Measurements from ENCODE around the gene MAPKAP1.
"Not testable (repeated sequence)": the region's sequence is repeated elsewhere in the genome, so short reads cannot be mapped to it uniquely, and the experiment has no call there.

Gene MAPKAP1

DNA sequence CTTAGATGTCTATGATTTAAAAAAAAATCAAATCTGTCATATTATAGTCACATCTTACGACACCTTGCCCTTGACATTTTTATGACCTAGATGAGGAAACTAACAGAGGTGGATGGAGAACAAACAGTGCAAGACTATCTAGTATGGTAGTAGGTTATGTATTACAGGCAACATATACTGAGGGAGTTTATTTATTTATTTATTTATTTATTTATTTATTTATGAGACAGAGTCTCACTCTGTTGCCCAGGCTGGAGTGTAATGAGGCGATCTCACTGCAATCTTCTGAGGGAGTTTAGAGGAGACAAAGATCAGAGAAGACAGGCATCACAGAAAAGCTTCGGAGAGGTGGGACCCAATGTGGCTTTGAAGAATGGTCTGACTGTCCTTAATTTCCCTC is 35.6 kb upstream of the MAPKAP1 start:
- no peak overlapping the region for H3K4me3 ChIP-seq
- H3K27ac ChIP-seq, result no peak overlapping the region

DNA sequence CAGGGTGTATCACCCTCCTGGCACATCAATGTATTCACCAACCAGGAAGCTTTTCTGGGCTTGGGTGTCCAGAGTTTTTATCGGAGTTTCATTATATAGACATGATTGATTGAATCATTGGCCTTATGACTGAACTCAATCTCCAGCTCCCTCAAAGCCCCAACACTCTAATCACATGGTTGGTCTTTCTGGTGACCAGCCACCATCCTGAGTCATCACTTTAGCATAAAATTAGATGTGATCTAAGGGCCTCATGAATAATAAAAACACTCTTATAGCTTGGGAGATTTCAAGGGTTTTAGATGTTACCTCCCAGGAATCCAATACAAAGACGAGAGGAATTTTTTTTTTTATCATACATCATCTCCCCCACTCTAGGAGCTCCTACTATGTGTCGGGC is 32.4 kb upstream of the MAPKAP1 start:
- no peak overlapping the region for H3K4me3 ChIP-seq
- no peak overlapping the region for H3K27ac ChIP-seq

DNA sequence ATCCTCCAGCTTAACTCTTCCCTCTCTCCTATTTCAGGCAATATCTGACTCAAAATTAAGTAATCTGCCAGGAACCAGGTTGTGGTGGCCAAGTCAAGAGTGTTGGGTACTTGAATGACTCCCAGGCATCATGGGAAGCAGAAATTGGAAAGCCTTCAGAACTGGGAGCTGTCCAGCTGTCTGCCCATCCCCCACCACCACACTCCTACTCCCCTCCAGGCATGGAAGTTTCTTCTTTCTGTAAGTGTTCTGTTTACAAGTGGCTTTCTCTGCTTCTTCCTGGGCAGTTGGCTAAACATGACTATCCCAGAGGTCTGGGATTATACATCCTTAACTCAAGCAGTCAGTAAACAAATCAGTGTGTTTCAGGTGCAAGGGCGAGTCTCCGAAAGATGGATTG is 25.6 kb upstream of the MAPKAP1 start:
- no peak overlapping the region for H3K4me3 ChIP-seq
- H3K27ac ChIP-seq, result no peak overlapping the region

DNA sequence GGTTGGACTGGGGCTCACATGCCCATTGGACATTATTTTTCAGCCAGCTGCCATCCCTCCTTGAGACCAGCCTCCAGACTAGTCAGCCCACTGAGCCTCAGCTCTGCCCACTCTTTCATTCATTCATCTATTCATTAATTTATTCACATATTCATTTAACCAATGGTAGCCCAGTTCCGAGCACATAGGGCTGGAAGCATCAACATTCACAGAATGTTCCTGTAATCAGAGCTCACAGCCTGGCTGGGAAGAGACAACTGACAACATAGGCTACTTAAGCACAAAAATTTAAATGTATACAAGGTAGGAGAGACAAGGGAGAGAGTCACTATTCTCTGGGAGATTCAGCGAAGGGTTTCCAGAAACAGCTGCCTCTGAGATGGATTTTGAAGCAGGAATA is 23.2 kb upstream of the MAPKAP1 start:
- Histone ChIP-seq H3K27ac (no peak overlapping the region), H3K4me3 (no peak overlapping the region)

DNA sequence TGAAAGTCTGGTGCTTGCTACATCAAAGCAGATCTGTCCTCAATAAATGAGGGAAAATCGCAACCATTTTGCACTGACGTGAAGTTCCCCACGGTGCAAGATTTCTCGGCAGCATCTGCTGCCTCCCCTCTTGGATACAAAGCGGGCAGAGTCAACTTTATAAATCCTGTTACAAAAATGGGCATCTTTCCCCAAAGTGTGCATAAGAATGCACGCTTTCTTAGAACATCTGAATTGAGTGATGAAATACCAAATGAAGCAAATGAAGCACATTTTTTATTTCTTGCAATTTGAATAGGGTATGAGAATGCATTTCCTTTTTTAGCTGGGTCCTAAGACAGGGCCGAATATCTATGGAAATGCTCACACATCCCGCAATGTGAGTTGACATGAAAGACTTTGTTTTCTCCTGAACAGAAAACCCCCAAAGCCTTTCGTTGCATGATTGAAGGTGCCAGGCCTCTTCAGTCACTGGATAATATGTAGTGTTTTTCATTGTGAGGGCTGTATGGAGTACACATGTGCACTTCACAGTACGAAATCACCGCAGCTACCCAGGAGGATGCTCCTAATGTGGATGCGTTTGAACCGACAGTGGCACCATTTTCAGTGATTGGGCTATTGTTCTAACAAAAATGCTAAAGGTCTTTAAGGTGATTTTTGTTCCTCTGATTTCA is 19.6 kb upstream of the MAPKAP1 start:
- Histone ChIP-seq H3K4me3 (no peak overlapping the region), H3K27ac (no peak overlapping the region)

DNA sequence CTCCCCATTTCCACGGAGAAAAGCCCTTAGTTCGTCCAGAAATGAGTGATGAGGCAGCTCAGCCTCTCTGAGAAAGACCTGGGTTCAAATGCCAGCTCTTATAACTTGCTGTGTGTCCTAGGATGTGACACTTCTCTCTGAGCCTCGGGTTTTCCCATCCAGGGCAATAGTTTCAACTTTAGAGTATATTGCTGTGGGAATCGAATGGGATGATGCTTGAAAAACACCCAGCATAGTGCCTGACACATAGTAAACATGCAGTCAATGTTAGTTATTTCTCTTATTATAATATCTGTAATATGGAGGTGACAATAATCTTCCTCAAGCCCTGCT is 430 bp upstream of the MAPKAP1 start:
- Histone ChIP-seq H3K4me3 (peak overlapping the region; percentile 62 to 99 (median 90)), H3K27ac (peak overlapping the region in 19 of 21 experiments; percentile 69 to 97 (median 92))

DNA sequence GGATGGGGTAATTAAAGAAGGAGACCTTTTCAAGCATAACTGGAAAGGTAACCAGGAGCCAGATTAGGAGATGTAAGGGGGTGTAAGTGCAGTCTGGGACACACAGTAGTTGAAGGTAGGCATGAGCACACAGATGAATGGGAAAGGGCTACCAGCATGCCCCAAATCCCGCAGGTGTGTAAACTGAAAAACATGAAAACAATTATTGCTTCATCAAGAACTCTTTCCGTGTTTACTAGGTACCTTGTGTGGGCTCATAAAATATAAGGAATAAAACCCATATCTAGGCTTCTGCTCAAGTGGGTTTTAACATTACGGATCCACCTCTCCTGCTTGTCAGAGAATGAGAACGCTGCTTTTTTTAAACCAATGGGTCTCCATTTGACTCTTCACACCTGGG is 1.1 kb downstream of the MAPKAP1 start:
- Histone ChIP-seq H3K4me3 (peak overlapping the region; percentile 62 to 99 (median 90)), H3K27ac (peak overlapping the region in 1 of 21 experiments; percentile 92)

DNA sequence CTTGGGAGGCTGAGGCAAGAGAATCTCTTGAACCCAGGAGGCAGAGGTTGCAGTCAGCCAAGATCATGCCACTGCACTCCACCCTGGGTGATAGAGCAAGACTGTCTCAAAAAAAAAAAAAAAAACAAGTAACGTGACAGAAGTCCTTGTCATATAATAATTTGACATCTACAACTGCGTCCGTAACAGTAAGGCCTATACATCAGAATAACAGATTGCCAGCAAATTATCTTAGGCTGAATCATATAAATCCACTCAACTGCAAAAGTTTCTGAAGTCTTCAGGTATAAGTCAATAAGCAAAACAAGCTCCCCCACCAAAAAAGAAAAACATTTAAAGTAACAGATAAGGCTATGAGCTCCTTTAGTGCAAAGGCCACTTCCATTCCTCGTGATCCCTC is 3.3 kb downstream of the MAPKAP1 start:
- Histone ChIP-seq H3K27ac (no peak overlapping the region), H3K4me3 (no peak overlapping the region)

DNA sequence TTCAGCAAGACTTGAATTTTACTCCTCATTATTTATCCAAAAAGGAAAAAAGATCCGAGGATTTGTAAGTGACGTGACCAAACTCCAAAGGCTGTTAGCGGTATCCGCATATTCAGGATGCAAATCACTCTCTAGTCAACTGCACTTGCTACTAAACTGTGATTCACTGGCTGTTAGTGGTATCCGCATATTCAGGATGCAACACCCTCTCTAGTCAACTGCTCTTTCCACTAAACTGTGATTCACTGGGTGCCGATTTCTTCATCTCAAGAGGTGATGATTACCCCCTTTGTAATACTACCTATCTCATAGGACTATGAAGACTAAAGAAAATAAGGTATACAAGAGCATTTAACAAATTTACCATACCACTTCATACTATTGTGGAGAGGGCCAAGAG is 5.7 kb downstream of the MAPKAP1 start:
- Histone ChIP-seq H3K4me3 (no peak overlapping the region), H3K27ac (peak overlapping the region in 4 of 21 experiments; percentile 0 to 79 (median 34))

DNA sequence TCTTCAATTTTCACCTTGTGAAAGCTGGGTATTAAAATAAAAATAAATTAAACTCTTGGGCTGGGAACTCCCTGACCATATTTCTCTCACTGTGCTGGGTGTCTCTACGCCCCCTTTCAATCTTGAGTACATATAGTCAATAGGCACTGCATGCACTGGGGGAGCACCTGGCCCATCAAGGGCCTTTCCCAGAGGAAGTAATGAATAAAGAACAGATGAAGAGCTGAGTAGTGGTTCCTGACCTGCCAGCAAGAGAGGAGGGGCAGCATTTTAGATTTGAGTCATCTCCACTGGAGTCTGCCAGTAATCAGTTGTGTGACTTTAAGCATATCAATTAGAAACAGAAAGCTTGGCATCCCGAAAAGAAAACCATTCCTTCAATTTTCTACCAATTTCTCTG is 6.2 kb downstream of the MAPKAP1 start:
- Histone ChIP-seq H3K27ac (peak overlapping the region in 4 of 21 experiments; percentile 0 to 79 (median 34)), H3K4me3 (no peak overlapping the region)

DNA sequence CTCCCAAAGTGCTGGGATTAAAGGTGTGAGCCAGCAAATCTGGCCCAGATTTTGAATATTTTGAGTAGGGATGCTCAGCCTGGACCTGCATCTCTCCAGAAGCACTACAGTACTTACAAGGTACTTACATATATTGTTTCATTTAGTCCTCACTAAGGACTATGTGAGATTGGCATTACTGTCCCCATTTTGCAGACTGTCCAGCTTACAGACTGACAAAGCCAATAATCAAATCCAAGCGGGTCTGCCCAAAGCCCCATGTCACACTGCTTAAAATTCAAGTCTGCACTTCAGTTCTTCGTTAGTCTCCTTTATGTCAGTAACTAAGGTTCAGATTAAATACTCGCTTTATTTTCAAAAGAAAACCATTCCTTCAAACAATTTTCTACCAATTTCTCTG is 7.1 kb downstream of the MAPKAP1 start:
- Histone ChIP-seq H3K4me3 (no peak overlapping the region), H3K27ac (no peak overlapping the region)

DNA sequence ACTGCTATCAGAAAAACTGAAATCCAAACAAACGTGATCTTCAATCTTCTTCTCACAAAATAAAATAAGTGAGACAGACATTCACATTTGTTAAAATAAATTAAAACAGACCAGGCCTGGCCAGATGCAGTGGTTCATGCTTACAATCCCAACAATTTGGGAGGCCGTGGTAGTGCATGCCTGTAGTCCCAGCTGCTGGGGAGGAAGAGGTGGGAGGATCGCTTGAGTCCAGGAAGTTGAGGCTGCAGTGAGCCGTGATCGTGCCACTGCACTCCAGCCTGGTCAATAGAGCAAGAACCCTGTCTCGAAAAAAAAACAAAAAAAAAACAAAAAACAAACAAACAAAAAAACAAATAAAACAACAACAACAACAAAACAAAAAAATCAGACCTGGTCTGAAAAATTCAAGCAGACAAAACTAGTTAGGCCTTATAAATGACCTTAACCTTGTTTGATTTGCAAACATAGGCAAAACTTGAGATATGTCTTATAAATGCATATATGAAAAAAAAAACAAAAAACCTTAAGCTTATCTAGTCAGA is 10.8 kb downstream of the MAPKAP1 start:
- Histone ChIP-seq H3K27ac (no peak overlapping the region), H3K4me3 (no peak overlapping the region)

DNA sequence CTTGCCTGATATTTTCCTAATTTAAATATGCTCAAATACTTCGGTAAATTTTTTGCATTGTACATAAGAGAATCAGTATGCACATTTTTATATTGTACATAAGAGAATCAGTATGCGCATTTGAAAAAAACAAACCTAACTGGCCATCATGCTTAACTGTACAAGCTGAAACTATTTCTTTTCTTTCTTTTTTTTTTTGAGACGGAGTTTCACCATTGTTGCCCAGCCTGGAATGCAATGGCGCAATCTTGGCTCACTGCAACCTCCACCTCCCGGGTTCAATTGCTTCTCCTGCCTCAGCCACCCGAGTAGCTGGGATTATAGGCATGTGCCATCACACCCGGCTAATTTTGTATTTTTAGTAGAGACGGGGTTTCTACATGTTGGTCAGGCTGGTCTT is 11.5 kb downstream of the MAPKAP1 start:
- H3K27ac ChIP-seq, H3K4me3 ChIP-seq: not testable (repeated sequence)

DNA sequence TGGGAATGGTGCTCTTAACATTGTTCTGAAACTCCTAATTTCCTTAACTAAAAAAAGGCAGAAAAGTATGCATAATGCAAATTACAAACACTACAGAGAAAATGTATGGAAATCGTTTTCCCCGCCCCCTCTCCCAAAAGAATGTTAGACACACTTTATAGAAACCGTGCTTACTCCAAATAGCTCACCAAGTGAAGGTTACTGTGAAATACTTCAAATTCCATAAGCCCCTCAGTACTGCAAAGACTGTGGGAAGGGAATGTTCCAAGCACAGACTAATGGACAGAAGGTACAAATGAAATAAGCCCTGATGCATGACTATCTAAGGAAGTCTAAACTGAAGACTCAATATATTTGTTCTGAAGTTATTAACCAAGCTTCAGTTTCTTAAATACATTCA is 12.5 kb downstream of the MAPKAP1 start:
- H3K27ac ChIP-seq, result no peak overlapping the region
- H3K4me3 ChIP-seq, result no peak overlapping the region

DNA sequence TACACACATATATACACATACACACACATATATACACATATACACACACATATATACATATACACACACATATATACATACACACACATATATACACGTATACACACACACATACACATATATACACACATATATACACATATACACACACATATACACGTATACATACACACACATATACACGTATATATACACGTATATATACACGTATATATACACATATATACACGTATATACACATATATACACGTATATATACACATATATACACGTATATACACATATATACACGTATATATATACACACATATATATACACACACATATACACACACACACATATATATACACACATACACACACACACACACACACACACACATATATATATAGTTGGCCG is 13.5 kb downstream of the MAPKAP1 start:
- H3K27ac ChIP-seq, H3K4me3 ChIP-seq: not testable (repeated sequence)

DNA sequence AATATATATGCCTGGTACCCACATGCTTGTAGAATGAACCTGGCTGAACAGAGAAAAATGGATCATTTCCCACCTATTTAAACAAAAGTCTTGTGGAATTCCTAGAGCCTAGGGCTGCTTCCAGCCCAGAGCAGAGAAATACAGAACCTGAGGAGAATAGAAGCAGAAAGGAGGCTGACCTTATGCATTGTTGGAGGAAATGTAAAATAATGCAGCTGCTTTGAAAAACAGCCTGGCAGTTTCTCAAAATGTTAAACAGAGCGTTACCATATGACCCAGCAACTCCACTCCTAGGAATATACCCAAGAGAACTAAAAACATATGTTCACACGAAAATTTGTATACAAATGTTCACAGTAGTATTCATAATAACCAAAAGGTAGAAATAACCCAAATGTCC is 15.1 kb downstream of the MAPKAP1 start:
- Histone ChIP-seq H3K4me3 (no peak overlapping the region), H3K27ac (no peak overlapping the region)

DNA sequence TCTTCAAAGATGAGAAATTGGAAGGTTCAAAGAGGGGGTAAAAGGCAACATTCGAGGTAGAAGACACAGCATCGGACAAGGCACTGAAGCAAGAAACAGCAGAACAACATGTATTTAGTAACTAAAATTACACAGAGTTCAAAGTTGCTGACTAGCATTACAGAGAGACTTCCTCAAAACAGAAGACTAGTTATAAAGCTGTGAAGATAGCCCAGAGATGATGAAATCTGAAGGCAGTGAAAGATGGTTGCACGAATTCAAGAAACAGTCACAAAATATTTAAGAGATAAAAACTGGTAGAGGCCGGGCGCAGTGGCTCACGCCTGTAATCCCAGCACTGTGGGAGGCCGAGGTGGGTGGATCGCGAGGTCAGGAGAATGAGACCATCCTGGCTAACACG is 16.3 kb downstream of the MAPKAP1 start:
- H3K27ac ChIP-seq, result no peak overlapping the region
- no peak overlapping the region for H3K4me3 ChIP-seq

DNA sequence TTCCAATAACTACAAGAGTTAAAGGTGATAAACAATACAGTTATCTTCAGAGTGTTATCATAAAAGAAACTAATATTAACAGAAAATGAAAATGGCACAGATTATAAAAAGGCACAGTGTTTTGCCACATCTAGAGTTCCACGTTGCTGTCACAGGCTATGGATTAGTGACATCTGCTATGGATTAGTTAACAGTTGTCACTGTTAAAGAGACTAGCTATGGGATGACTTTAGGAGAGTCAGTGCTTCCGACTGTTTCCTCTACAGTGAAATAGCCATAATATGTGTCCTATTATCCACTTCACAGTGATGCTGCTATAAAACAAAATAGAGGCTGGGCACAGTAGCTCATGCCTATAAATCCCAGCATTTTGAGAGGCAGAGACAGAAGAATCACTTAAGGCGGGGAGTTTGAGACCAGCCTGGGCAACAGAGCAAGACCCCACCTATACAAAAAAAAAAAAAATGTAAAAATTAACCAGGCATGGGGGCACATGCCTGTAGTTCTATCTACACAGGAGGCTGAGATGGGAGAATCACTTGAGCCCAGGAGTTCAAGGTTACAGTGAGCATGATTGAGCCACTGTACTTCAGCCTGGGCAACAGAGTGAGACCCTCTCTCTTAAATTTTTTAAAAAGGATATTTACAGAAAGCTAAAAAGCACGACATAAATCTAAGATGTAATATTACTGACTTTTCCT is 19.7 kb downstream of the MAPKAP1 start:
- H3K4me3 ChIP-seq, result no peak overlapping the region
- no peak overlapping the region for H3K27ac ChIP-seq

DNA sequence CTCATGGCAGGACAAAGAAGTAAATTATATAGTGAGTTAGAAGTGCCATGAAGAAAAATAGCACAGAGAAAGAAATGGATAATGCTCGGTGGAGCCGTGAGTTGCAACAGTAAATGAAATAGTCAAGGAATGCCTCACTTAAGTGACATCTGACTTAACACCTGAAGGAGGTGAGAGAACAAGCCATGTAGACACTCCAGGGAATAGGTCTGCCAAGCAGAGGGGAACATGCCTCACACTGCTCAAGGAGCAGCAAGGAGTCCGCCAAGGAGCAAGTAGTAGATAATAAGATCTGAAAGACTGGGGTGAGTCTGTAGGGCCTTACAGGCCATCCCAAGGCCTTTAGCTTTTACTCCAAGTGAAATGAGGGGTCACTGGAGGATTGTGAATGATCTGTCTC is 21.8 kb downstream of the MAPKAP1 start:
- Histone ChIP-seq H3K27ac (no peak overlapping the region), H3K4me3 (no peak overlapping the region)

DNA sequence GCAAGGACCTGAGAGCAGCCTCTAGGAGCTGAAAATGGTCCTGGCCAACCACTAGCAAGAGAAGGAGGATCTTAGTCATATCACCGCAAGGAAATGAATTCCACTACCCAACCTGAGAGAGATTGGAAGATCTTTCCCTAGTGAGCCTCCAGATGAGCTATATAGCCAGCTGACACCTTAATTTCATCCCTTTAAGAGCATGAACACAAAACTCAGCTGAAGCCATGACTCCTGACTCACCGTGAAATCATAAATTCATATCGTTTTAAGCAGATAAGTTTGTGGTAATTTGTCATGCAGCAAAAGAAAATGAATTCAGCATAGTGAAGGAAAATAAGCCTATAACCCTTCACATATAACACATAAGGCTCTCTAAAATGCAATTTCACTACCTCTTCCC is 23.5 kb downstream of the MAPKAP1 start:
- Histone ChIP-seq H3K4me3 (no peak overlapping the region), H3K27ac (no peak overlapping the region)

DNA sequence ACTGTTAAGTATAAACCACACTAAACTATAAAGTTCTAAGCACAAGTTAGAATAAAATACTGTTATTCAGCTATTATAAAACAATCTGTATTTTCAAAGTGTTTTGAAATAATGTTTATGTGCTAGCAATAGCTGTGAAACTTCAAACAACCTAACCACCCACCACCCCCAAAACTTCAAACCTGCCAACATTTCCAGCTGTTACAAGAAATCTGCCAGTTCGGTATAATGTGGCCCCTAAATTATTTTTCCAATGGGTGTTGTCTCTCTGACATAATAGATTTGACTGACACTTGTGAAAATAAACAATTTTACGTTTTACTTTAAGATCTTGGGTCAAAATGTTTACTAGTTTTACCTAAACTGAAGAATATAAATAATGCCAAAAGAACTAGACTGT is 24.7 kb downstream of the MAPKAP1 start:
- H3K4me3 ChIP-seq, result no peak overlapping the region
- no peak overlapping the region for H3K27ac ChIP-seq

DNA sequence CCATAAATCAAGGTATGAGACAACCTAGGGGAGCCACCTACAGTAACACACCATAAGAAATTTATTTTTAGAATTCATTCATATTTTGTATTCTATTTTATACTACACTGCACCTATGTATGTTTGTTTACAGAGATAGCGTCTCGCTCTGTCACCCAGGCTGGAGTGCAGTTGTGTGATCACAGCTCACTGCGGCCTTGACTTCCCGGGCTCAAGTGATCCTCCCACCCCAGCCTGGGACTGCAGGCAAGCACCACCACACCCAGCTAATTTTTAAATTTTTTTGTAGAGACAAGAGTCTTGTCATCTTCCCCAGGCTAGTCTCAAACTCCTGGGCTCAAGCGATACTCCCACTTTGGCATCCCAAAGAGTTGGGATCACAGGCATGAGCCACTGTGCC is 25.4 kb downstream of the MAPKAP1 start:
- Histone ChIP-seq H3K27ac (no peak overlapping the region), H3K4me3 (no peak overlapping the region)

Measured in skin epidermis (tissue), 12 donors.